HG03280 (cell line): ENCODE results near the gene MS4A18.
"Not testable (repeated sequence)": the region's sequence is repeated elsewhere in the genome, so short reads cannot be mapped to it uniquely, and the experiment has no call there.

Source experiments
- ATAC-seq: cut with Tn5 transposase; IDR thresholded peaks from one replicate; pipeline ENCODE4 v1.9.1; 2021; ENCODE audit warnings: mild to moderate bottlenecking, moderate library complexity; ENCODE audit not compliant: unreplicated experiment

The MS4A18 gene

DNA sequence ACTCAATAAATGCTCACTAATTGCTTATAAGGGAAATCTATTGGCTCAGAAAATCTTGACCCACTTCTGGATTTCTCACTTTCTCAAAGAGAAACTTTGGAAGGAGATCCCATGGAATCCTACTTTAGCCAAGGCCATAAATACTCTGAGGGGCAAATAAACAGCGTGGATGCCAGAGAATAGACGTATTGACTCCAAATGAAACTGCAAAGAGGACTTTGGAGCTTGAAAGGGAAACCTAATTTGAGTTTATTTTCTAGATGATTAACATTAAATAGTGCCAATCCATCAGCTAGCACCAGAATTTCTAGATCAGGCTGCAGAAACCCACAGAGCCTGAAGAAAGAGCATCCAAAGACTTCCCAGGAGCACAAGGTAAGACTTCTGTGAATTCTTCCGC, at the start of gene MS4A18:
MS4A18 (plus strand) TSS at position 301 of the 400 bp plus-strand sequence.
- ATAC-seq, result no peak

GRCh38 chr11:60678231-60678630, 46.3 kb upstream of the MS4A18 start:
- ATAC-seq, result not testable (repeated sequence)

DNA sequence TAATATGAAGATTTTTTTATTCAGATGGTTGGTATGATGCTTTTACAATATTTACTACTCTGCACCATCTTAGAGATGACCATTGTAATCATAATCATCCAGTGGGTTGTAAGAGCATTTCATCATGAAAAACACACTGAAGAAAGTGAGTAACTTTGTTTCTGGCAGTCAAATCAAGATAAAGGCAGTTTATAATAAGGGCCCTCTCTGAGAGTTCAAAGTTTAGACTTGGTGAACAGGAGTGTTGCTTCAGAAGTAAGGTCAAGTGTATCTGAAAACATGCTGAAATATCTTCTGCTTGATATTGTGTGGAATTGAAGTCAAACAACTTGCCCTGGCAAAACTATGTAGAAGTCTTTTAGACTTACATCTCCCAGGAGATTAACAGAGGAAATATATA, 44.6 kb upstream of the MS4A18 start:
- no peak for ATAC-seq

DNA sequence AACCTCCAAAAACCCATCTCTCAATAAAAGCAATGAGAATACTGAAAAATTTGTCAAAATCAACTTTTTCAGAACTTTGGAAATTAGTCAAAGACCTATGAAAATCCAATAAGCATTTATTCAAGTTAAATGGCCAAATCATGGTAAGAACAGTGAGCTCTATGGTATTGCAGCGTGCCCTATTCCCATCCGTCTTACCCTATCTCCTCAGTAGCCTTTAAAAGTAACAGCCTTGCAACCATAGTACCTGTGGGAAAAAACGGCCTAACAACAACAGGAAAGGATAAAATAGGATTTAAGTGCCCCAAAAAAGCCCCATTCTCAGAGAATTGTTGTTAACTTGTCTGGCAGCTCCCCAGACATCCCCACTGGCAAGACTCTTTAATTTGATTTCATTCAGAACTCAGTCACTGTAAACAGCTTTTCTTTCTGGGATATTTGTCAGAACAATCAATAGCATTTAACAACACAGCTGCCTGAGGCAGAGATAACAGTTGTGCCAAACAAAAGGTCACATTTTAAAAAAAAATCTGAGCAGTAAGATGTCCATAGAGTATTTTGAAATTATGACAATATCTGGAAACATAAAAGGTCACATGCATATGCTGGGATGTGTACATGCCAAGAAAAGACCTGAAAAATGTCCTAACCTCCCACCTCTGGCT, 43.9 kb upstream of the MS4A18 start:
- no peak for ATAC-seq

DNA sequence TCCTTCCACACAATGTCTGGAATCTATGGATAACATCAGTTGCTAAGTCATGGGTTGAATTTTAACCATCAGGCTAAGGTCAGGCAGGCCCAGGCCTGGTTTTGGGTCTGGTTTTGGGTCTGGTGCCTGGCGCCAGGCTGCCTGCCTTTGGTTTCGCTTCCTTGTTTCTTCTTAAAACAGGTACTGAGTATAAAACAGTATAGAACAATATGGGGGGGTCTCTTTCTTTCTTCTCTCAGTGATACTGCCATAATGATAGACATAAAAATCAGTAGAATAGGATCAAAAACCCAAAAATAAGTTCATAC, 40.0 kb upstream of the MS4A18 start:
- ATAC-seq, result not testable (repeated sequence)

GRCh38 chr11:60691661-60692060, 32.9 kb upstream of the MS4A18 start:
- no peak for ATAC-seq

GRCh38 chr11:60699284-60699691, 25.2 kb upstream of the MS4A18 start, which contains the start of gene MS4A8:
TSS of gene MS4A8 (plus strand) at chr11:60699612. CDS start at chr11:60700861, 1,249 bp downstream.
- ATAC-seq, result no peak

DNA sequence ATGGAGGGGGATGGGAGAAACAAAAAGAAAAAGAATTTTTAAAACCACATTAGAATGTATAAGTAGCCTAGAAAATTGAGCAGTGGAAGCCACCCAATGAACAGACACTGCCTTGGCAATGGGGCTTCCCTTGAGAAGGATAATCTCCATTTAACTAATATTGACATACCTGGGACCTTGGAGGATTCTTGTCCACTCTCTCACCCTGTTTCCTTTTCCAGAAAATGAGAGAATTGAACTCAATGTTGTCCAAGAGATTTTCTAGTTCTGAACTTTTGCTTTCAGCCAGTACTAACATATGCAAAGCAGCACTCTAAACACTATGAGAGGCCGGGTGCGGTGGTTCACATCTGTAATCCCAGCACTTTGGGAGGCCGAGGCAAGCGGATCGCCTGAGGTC, 24.6 kb upstream of the MS4A18 start:
- ATAC-seq, result no peak

DNA sequence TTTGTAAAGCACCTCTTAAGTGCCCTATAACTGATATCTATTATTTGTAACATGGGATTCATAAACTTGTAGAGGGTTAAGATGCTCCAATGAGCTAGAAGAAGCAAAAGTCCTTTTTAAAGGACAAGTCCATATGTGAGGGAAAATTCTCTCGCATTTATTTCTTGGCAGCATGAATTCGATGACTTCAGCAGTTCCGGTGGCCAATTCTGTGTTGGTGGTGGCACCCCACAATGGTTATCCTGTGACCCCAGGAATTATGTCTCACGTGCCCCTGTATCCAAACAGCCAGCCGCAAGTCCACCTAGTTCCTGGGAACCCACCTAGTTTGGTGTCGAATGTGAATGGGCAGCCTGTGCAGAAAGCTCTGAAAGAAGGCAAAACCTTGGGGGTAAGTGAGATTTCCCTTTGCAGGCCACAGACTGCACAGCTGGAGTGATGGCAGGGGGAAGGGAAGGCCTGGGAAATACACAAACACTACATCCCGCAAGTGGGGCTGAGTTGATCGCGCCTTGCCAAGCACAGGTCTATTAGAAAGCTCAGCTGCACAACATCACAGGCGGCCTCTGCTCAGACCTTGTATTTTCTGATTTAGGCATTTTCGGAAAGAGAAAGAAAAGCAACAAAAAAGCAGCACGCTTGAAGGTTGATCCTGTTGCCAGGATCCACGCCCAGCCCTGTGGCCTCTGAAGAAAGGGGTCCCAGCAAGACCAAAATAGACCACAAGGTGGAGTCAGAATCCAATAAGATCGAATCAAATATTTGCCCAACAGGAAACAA, 23.6 kb upstream of the MS4A18 start:
- ATAC-seq, result no peak

DNA sequence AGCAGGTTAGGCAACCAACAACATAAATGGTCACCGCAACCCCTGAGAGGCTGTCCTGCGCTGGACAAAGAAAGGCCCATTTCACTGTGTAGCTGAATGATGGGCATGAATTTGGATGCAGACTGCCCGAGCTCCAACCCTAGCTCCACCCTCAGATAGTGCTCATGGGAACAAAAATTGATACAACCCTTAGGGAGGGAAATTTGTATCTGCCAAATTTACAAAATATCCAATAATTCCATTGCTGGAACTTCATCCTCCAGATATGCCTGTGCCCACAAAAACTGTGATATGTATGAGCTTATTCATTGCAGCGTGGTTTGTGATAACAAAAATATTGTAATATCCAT, 23.1 kb upstream of the MS4A18 start:
- no peak for ATAC-seq

GRCh38 chr11:60703374-60703773, 21.1 kb upstream of the MS4A18 start:
- ATAC-seq, result no peak

GRCh38 chr11:60705895-60706294, 18.6 kb upstream of the MS4A18 start:
- no peak for ATAC-seq

- ATAC-seq, result no peak
Observed at GRCh38 chr11:60706931-60707330, 17.6 kb upstream of the MS4A18 start.

- ATAC-seq, result no peak
Observed at GRCh38 chr11:60710482-60710881, 14.0 kb upstream of the MS4A18 start.

DNA sequence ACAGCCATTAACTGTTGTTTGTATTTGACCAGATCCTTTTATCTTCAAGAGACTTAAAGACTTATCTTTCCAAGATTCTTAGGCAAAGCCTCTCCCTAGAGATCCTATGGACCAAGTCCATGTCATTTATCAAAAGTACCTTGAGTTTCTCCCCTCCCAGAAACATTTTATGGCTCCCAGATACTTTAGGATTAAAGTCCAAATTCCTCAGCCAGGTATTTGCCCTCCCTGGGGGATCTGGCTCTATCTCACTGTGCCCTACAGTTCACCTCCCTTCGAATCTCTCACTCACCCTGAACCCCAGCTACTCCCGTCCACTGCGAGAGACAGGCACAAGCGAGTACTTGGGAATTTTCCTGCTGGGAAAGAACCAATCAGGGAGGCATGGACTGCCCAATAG, 13.2 kb upstream of the MS4A18 start:
- ATAC-seq, result no peak

- not testable (repeated sequence) for ATAC-seq
Observed at GRCh38 chr11:60713423-60713822, 11.1 kb upstream of the MS4A18 start.

GRCh38 chr11:60717956-60718355, 6.6 kb upstream of the MS4A18 start:
- ATAC-seq, result no peak

DNA sequence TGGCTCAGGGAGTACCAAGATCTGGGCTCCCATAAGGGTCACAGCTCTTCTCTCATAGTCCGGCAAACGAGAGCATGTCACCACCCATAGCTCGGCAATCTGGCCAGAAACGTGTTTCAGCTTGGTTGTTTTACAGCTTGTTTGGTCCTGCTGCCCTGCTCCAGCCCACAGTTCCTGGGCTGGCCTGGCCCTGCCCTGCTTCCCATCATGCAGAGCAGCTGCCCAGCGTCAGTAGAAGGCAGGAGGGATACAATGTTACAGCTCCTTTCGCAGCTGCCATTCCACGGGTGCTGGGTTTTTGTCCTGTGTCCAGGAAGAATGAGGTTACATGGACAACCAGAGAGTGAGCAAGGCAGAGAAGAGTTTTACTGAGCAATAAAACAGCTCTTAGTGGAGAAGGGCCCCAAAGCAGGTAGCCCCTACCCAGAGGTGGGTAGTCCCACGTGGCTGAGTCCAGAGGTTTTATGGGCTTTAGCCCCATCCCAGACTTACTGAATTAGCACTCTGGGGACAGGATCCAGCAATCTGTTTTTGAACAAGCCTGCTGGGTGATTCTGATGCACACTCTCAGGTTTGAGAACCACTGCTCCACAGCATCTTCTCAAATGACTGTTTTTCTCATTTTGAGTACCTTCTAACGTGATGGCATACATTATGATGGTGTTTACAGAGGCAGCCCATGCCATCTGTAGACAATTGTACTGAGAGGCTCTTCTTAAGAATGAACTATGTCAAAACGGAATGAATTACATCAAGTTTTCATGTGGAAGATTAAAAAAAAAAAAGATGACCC, 5.8 kb upstream of the MS4A18 start:
- ATAC-seq, result no peak

GRCh38 chr11:60719391-60719790, 5.1 kb upstream of the MS4A18 start:
- ATAC-seq, result no peak

DNA sequence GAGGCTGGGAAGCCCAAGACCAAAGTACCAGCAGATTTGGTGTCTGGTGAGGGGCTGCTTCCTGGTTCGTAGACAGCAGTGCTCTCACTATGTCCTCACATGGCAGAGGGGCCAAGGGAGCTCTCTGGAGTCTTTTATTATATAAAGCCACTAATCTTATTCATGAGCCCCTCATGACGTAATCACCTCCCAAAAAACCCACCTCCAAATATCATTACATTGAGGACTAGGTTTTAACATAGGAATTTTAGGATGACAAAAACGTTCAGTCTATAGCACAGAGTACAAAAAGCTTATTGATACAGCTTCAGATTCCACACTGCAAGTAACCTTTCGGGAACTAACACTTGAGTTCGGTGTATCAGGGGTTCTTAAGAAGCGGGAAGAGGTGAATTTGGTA, 4.1 kb upstream of the MS4A18 start:
- ATAC-seq, result no peak

DNA sequence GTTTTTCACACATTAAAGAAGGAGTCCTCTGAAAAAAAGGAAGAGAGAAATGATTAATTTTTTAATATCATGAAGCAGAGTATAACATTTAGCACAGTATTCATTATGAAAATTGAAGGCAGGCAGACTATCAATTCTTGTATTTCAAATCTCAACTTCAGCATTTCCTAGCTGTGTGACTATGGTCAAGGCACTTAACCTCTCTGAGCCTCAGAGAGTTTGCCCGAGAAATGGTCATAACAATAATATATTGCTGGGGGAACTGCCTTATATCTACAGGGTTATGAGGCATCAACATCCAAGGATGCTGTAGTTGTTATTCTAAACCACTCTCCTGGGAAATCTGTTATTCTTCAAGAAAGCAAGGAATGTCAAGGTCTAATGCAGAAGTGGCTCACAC, 1.1 kb downstream of the MS4A18 start:
- ATAC-seq, result no peak

DNA sequence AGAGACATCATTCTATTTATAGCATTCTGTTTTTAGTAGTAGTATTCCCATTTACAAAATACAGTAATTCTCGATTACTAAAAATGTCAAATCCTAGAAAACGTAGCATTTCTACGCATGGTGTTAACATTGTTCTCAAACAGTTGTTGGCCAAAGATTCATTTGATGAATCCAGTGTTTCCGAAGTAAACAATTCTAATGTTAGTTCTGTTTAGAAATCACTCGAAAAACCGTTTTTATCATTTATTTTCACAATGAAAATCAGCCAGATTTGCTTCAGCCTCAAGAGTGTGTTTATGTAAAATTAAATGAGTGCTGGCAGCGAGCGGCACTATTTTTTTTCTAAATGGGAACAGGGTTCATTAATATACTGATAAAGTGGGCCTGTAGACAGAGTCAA, 7.1 kb downstream of the MS4A18 start:
- ATAC-seq, result no peak
